ENCODE data around the gene TFAP2D.

- TF ChIP-seq CTCF (conservative IDR thresholded peaks at IDR 0.05; ENCODE audit: low read depth in 2 of 2) (no peak), EZH2 (IDR thresholded peaks at IDR 0.05; ENCODE audit: low read depth, unreplicated experiment) (no peak), REST (IDR thresholded peaks at IDR 0.05; ENCODE audit: unreplicated experiment) (no peak), POLR2AphosphoS5 (IDR thresholded peaks at IDR 0.05; ENCODE audit: low read depth) (no peak), CREB1 (CRISPR knock-in tag; IDR thresholded peaks at IDR 0.05; ENCODE audit: low read depth) (no peak), JUNB (IDR thresholded peaks at IDR 0.05; ENCODE audit: unreplicated experiment) (no peak), EZH2phosphoT487 (IDR thresholded peaks at IDR 0.05; ENCODE audit: unreplicated experiment) (no peak), ZNF462 (CRISPR knock-in tag; IDR thresholded peaks at IDR 0.05) (no peak), ZNF331 (CRISPR knock-in tag; IDR thresholded peaks at IDR 0.05; ENCODE audit: low read depth) (no peak), STAT1 (IDR thresholded peaks at IDR 0.05; ENCODE audit: unreplicated experiment) (no peak), NANOG (IDR thresholded peaks at IDR 0.05; ENCODE audit: borderline replicate concordance) (no peak), ETS1 (IDR thresholded peaks at IDR 0.05) (no peak), ZNF114 (CRISPR knock-in tag; IDR thresholded peaks at IDR 0.05) (no peak)
These were observed 31.6 kb downstream of the TFAP2D start for GRCh38 chr6:50744976-50745375.

Data from GM23338 (cell line).